Mesothelial cell of epicardium (in vitro differentiated cells): ENCODE results near the gene RASGEF1C. TPM values are rescaled to one million over a fixed set of nuclear protein-coding genes. Genes with fewer than 3 reads are reported as not detected.
A peak's percentile ranks its signal among the peaks of the same experiment; 100 is the strongest.

ENCODE experiments used
- DNase-seq, 2 experiments: peaks; one replicate each; pipeline ENCODE4 v3.0.0; 2021; ENCODE audit warnings: low spot score in 2 of 2; ENCODE audit not compliant: unreplicated experiment in 2 of 2
- H3K27ac Mint-ChIP-seq: 2 replicates; pipeline ENCODE4 v1.8.0; 2021; ENCODE audit warnings: mixed read lengths
- H3K27me3 Mint-ChIP-seq: 2 replicates; pipeline ENCODE4 v1.8.0; 2021; ENCODE audit warnings: low read depth, mixed read lengths
- H3K36me3 Mint-ChIP-seq: 2 replicates; pipeline ENCODE4 v1.8.0; 2021; ENCODE audit warnings: mixed read lengths
- H3K4me1 Mint-ChIP-seq: 2 replicates; pipeline ENCODE4 v1.8.0; 2021; ENCODE audit warnings: mixed read lengths
- H3K4me3 Mint-ChIP-seq: 2 replicates; pipeline ENCODE4 v1.8.0; 2021; ENCODE audit warnings: mild to moderate bottlenecking, moderate library complexity, mixed read lengths
- H3K9me3 Mint-ChIP-seq: 2 replicates; pipeline ENCODE4 v1.8.0; 2021; ENCODE audit warnings: mixed read lengths
- total RNA-seq: library from RNA; stranded (reverse); gene quantifications from 3 replicates; pipeline ENCODE4 v1.2.1, GENCODE V29; 2021
- TF ChIP-seq, protein P1 (sequence below): fragments of 200-600 bp; sonication (generic); IDR thresholded peaks from one replicate; pipeline ENCODE4 v1.5.0; 2021; ENCODE audit warnings: antibody characterized with exemption; ENCODE audit not compliant: unreplicated experiment

RASGEF1C gene
- total RNA-seq = 0.36 to 0.58 TPM (median 0.42 TPM) in 3 replicates

DNA sequence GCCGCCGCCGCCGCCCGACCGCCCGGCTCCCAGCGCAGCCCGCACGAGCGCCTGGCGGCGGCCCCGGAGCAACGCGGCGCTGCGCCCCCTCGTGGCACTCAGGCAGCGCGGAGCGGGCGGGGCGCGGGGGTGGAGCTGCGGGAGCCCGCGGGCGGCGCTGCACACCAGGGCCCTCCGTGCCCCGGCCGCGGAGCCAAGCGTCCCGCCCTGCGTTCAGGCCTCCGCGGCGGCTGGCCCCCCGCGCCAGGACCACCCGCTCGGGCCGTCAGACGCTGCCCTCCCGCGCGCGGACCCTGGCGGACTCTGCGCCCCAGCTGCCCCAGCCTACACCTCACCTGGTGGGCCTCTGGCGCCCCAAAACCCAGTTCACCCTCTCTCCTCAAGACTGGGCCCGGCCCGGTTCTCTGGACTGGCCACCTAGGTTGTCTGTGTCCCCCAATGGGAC lies at the start of gene RASGEF1C:
Gene RASGEF1C, minus strand, starts transcription at position 75 of the 445 bp plus-strand sequence. CDS start 71,159 bp downstream, outside the sequence.
- peak; percentile 67 to 86 for DNase-seq
- TF ChIP-seq, protein P1, sequence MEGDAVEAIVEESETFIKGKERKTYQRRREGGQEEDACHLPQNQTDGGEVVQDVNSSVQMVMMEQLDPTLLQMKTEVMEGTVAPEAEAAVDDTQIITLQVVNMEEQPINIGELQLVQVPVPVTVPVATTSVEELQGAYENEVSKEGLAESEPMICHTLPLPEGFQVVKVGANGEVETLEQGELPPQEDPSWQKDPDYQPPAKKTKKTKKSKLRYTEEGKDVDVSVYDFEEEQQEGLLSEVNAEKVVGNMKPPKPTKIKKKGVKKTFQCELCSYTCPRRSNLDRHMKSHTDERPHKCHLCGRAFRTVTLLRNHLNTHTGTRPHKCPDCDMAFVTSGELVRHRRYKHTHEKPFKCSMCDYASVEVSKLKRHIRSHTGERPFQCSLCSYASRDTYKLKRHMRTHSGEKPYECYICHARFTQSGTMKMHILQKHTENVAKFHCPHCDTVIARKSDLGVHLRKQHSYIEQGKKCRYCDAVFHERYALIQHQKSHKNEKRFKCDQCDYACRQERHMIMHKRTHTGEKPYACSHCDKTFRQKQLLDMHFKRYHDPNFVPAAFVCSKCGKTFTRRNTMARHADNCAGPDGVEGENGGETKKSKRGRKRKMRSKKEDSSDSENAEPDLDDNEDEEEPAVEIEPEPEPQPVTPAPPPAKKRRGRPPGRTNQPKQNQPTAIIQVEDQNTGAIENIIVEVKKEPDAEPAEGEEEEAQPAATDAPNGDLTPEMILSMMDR = no peak
- Mint-ChIP-seq H3K36me3 (no peaks in the 10 kb centered on the region), H3K27me3 (peaks cover 35% of the 10 kb centered on the region), H3K4me3 (peak within 1 kb of the TSS; percentile 62), H3K9me3 (no peaks in the 10 kb centered on the region), H3K27ac (no peak within 1 kb of the TSS), H3K4me1 (peaks cover 6% of the 10 kb centered on the region)

DNA sequence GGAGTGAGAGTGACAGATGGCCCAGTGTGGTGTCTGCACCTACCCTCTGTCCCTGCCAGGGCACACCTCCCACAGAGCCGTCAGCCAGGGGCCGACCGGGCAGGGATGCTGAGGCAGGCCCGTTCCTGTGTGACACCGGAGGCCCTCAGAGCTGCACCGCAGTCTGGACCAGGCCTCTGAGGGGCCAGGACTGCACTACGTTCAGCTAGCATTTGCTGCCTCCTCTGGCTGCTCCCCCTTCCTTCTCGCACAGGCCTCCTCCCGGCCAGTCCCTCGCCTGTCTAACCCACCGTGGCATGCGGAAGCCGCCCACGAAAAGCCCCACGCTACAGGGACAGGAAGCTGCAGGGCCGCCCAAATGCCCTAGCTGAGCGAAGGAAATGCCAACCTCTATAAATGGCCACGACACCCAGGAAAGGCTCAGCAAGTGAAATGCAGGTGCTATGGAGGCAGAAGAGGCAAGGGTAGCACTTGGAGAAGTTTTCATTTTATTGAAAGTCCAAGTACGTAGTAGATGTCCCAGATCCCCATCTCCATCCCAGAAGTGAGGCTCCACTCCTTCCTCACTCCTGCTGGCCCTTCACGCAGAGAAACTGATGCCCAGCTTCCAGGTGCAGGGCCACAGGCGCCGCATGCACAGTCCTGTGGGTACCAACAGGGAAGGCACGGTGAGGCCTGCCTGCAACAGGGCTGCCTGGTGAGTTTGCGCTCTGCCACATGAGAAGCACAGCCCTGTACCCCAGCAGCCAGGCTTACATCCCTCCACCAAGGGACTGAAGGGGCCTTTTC lies 44.2 kb upstream of the RASGEF1C start:
- Mint-ChIP-seq H3K9me3 (peaks cover 59% of the 10 kb centered on the region), H3K27ac (no peak overlapping the region), H3K4me3 (no peak overlapping the region), H3K27me3 (no peaks in the 10 kb centered on the region), H3K36me3 (peaks cover 88% of the 10 kb centered on the region), H3K4me1 (no peaks in the 10 kb centered on the region)
- TF ChIP-seq, protein P1 = no peak
- DNase-seq = no peak

DNA sequence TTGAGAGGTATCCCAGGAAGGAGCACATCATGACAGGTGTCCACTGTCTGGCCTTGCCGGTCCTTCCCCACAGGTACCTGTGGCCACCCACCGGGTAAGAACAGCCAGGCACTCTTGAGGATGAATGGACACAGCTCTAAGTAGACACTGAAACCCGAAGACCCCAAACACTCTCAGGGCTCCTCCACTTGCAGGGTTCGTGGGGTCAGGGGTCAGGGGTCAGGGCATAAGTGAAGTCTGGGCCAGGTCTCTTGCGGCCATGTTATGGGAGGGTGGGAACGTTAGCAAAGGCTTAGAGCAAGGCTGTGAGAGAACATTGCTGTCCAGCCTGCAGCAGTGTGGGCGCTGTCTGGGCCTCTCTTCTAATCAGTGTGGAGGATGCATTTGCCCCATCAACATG lies 42.9 kb upstream of the RASGEF1C start:
- peaks cover 88% of the 10 kb centered on the region for H3K36me3 Mint-ChIP-seq
- no peak for DNase-seq
- H3K9me3 Mint-ChIP-seq = peaks cover 48% of the 10 kb centered on the region
- no peak overlapping the region for H3K27ac Mint-ChIP-seq
- H3K27me3 Mint-ChIP-seq = no peaks in the 10 kb centered on the region
- no peaks in the 10 kb centered on the region for H3K4me1 Mint-ChIP-seq
- TF ChIP-seq, protein P1 = no peak
- H3K4me3 Mint-ChIP-seq = no peak overlapping the region

DNA sequence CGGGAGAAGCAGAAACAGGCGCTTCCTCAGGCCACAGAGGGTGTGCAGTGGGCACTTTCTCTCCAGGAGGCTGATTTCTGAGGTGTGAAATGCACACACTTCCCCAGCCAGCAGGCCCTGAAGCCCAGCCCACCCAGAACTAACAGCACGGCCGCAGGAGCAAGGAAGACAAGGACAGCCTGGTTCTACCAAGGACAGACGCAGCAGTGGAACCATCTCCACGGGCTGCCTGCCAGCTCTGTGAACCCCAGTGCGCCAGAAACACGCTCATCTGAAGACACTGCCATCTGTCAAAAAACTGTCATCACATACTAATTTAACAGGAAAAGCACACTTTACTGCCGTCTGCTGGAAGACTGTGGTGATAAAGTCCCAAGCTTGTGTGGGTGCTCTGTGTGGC lies 42.1 kb upstream of the RASGEF1C start:
- Mint-ChIP-seq H3K9me3 (peaks cover 47% of the 10 kb centered on the region), H3K4me1 (no peaks in the 10 kb centered on the region), H3K27me3 (no peaks in the 10 kb centered on the region), H3K4me3 (no peak overlapping the region), H3K27ac (no peak overlapping the region), H3K36me3 (peaks cover 89% of the 10 kb centered on the region)
- TF ChIP-seq, protein P1 = no peak
- no peak for DNase-seq

DNA sequence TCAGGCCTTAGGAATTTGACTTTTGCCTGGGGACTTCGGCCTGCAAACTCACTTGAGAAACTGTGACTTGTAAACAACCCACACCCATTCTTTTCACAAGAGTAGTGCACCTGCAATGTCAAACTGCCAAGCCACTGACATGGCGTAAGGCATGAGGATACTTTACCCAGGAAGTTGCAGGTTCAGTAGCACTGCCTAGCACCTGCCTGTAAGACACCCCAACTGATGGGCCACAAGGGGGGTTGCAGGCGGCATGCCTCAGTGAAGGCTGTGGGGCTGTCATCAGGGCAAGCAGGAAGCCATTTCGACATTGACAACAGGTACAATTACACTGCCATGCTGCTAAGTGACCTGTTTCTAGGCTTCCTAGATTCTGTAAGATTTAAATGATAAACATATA lies 41.3 kb upstream of the RASGEF1C start:
- H3K27me3 Mint-ChIP-seq = no peaks in the 10 kb centered on the region
- DNase-seq = no peak
- H3K27ac Mint-ChIP-seq = no peak overlapping the region
- peaks cover 42% of the 10 kb centered on the region for H3K9me3 Mint-ChIP-seq
- TF ChIP-seq, protein P1 = no peak
- peaks cover 83% of the 10 kb centered on the region for H3K36me3 Mint-ChIP-seq
- H3K4me3 Mint-ChIP-seq = no peak overlapping the region
- no peaks in the 10 kb centered on the region for H3K4me1 Mint-ChIP-seq
